ENCODE data around the gene CD82. TPM values are rescaled to one million over a fixed set of nuclear protein-coding genes. Genes with fewer than 3 reads are reported as not detected.

The CD82 gene
- polyA plus RNA-seq, 1 donor (not counting 4 experiments of a cell fraction or from before 2014, with no cell fraction given), result 118 TPM

DNA sequence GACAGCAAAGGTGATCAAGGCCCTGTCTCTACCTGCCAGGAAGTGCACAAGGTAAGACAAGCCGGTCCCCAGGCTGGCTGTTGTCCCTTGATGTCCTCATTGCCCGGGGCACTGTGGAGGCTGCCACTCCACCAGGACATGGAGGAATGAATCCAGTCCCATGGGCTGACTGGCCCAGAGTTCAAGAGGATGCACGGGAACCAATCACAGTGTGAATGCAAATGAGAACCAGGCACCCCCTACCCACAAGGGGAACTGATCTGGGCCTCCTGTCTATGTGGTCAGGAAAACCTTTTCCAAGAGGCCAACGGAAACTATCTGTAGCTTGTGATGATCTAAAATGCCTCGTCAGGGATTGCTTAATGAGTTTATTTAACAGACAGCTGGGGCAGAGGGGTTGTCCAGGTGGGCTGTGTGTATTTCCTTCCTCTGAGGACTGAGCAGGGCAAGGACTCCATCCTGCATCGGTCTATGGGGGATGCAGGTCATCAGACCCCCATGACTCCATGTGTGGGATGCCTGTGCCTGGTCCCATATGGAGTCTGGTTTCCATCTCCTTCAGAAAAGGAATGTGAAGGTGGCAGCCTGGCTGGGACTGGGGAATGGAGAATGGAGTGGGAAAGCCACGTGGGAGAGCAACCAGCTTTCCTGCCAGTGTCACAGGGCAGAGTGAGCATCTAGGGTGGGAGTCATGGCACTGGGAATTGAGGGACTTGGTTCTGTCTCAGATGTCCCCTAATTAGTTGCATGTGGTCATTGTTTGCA lies 60.5 kb downstream of the CD82 start:
- H3K27ac ChIP-seq (ENCODE audit: control insufficient read depth, insufficient read depth, low read length), result no peak overlapping the region
- no peaks in the 10 kb centered on the region for H3K79me2 ChIP-seq (ENCODE audit: control insufficient read depth, insufficient read depth, low read length)
- H2AFZ ChIP-seq (ENCODE audit: control insufficient read depth, low read length), result no peak overlapping the region
- dilution Hi-C loops (cut with MboI; ENCODE audit: extremely low pct_ligation_motif_present, low sequenced_read_pairs), result loop anchor here (25.0 kb wide), 1 partner anchor 261 kb away; no protein-coding TSS in a partner anchor
- no peak overlapping the region for H3K9ac ChIP-seq (ENCODE audit: control insufficient read depth, extremely low read depth, insufficient read depth, low read length)
- peaks cover 0 to 2% of the 10 kb centered on the region in 2 experiments for H3K36me3 ChIP-seq (ENCODE audit: control insufficient read depth in 2 of 2, extremely low read depth in 1 of 2, insufficient read depth in 2 of 2, low read length in 2 of 2)
- H3K4me1 ChIP-seq (ENCODE audit: control insufficient read depth, extremely low read depth, insufficient read depth, low read length), result no peaks in the 10 kb centered on the region
- H3K27me3 ChIP-seq (ENCODE audit: control insufficient read depth, extremely low read depth, insufficient read depth, low read length), result peaks cover 8% of the 10 kb centered on the region
- no peak overlapping the region for H3K4me3 ChIP-seq (ENCODE audit: control insufficient read depth in 2 of 3, extremely low read depth in 1 of 3, insufficient read depth in 2 of 3, low read depth in 1 of 3, low read length in 3 of 3)
- H3K4me2 ChIP-seq (ENCODE audit: control insufficient read depth, extremely low read depth, insufficient read depth, low read depth, low read length), result no peak overlapping the region
- no peaks in the 10 kb centered on the region for H3K9me1 ChIP-seq (ENCODE audit: control insufficient read depth, extremely low read depth, insufficient read depth, low read length)
- no peaks in the 10 kb centered on the region for H3K9me3 ChIP-seq (ENCODE audit: control insufficient read depth, low read depth, low read length)
- FAIRE-seq, result no peak
- H4K20me1 ChIP-seq (ENCODE audit: control insufficient read depth, extremely low read depth, insufficient read depth, low read length), result no peaks in the 10 kb centered on the region
- TF ChIP-seq, protein P1, sequence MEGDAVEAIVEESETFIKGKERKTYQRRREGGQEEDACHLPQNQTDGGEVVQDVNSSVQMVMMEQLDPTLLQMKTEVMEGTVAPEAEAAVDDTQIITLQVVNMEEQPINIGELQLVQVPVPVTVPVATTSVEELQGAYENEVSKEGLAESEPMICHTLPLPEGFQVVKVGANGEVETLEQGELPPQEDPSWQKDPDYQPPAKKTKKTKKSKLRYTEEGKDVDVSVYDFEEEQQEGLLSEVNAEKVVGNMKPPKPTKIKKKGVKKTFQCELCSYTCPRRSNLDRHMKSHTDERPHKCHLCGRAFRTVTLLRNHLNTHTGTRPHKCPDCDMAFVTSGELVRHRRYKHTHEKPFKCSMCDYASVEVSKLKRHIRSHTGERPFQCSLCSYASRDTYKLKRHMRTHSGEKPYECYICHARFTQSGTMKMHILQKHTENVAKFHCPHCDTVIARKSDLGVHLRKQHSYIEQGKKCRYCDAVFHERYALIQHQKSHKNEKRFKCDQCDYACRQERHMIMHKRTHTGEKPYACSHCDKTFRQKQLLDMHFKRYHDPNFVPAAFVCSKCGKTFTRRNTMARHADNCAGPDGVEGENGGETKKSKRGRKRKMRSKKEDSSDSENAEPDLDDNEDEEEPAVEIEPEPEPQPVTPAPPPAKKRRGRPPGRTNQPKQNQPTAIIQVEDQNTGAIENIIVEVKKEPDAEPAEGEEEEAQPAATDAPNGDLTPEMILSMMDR (optimal IDR thresholded peaks at IDR 0.05 in 1 of 3, IDR thresholded peaks at IDR 0.05 in 1 of 3, conservative IDR thresholded peaks at IDR 0.05 in 1 of 3; ENCODE audit: extremely low read depth in 1 of 3, insufficient read depth in 2 of 3, low read length in 3 of 3), result no peak
- TF ChIP-seq EZH2 (IDR thresholded peaks at IDR 0.05; ENCODE audit: low read length), result no peak
- DNase-seq (ENCODE audit: low read depth, low spot score), result no peak

DNA sequence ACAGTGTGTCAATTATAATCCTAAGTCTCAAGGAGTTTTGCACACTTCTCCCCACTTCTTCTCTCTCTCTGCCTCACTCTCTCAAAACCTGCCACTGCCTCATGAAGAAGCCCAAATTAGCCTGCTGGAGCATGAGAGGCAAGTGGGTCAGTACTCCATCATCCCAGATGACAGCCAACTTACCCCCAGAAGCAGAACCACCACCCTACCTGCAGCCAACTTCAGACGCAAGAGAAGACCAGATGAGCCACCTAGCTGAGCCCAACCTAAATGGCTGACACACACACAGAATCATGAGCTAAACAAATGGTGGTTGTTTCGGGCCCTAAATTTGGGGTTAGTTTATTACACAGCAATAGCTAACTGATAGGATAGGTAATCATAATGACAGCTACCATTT lies 61.2 kb downstream of the CD82 start:
- no peak overlapping the region for H3K9ac ChIP-seq (ENCODE audit: control insufficient read depth, extremely low read depth, insufficient read depth, low read length)
- H3K27me3 ChIP-seq (ENCODE audit: control insufficient read depth, extremely low read depth, insufficient read depth, low read length), result peaks cover 8% of the 10 kb centered on the region
- H3K4me1 ChIP-seq (ENCODE audit: control insufficient read depth, extremely low read depth, insufficient read depth, low read length), result no peaks in the 10 kb centered on the region
- no peak overlapping the region for H3K27ac ChIP-seq (ENCODE audit: control insufficient read depth, insufficient read depth, low read length)
- H3K79me2 ChIP-seq (ENCODE audit: control insufficient read depth, insufficient read depth, low read length), result no peaks in the 10 kb centered on the region
- FAIRE-seq, result no peak
- H3K36me3 ChIP-seq (ENCODE audit: control insufficient read depth in 2 of 2, extremely low read depth in 1 of 2, insufficient read depth in 2 of 2, low read length in 2 of 2), result peaks cover 0 to under 1% of the 10 kb centered on the region in 2 experiments
- H3K4me3 ChIP-seq (ENCODE audit: control insufficient read depth in 2 of 3, extremely low read depth in 1 of 3, insufficient read depth in 2 of 3, low read depth in 1 of 3, low read length in 3 of 3), result no peak overlapping the region
- no peaks in the 10 kb centered on the region for H3K9me1 ChIP-seq (ENCODE audit: control insufficient read depth, extremely low read depth, insufficient read depth, low read length)
- dilution Hi-C loops (cut with MboI; ENCODE audit: extremely low pct_ligation_motif_present, low sequenced_read_pairs), result loop anchor here (25.0 kb wide), 1 partner anchor 261 kb away; no protein-coding TSS in a partner anchor
- no peak overlapping the region for H3K4me2 ChIP-seq (ENCODE audit: control insufficient read depth, extremely low read depth, insufficient read depth, low read depth, low read length)
- TF ChIP-seq EZH2 (IDR thresholded peaks at IDR 0.05; ENCODE audit: low read length), result no peak
- TF ChIP-seq, protein P1 (optimal IDR thresholded peaks at IDR 0.05 in 1 of 3, IDR thresholded peaks at IDR 0.05 in 1 of 3, conservative IDR thresholded peaks at IDR 0.05 in 1 of 3; ENCODE audit: extremely low read depth in 1 of 3, insufficient read depth in 2 of 3, low read length in 3 of 3), result no peak
- H4K20me1 ChIP-seq (ENCODE audit: control insufficient read depth, extremely low read depth, insufficient read depth, low read length), result no peaks in the 10 kb centered on the region
- DNase-seq (ENCODE audit: low read depth, low spot score), result no peak
- H2AFZ ChIP-seq (ENCODE audit: control insufficient read depth, low read length), result no peak overlapping the region
- no peaks in the 10 kb centered on the region for H3K9me3 ChIP-seq (ENCODE audit: control insufficient read depth, low read depth, low read length)
